B cell (primary cell): ENCODE measurements around the gene TNKS1BP1. TPM values are rescaled to one million over a fixed set of nuclear protein-coding genes. Genes with fewer than 3 reads are reported as not detected.

Experiments
- ATAC-seq: fragments of 200-7000 bp; cut with Tn5 transposase; one replicate; pipeline ENCODE4 v1.10.0; 2021; ENCODE audit warnings: low read depth, mild to moderate bottlenecking, moderate number of reproducible peaks, moderate library complexity
- CTCF ChIA-PET: fragments of 350-600 bp; sonication (Branson Sonifier 250); formaldehyde crosslinking; loops from one replicate; lab custom pipeline; 2021; ENCODE audit warnings: antibody characterized with exemption, inconsistent platforms; lab: Charles Lee
- POLR2A ChIA-PET: fragments of 350-600 bp; sonication (Branson Sonifier 250); formaldehyde crosslinking; loops from one replicate; lab custom pipeline; 2021; ENCODE audit warnings: antibody characterized with exemption; lab: Charles Lee
- DNase-seq: peaks from one replicate; pipeline ENCODE4 v3.0.0; 2013
- H2AFZ ChIP-seq: 2 replicates; pipeline ENCODE4 v1.6.1; 2012; ENCODE audit warnings: mild to moderate bottlenecking, low read depth, low read length; ENCODE audit not compliant: insufficient read depth, poor library complexity, severe bottlenecking
- H3K27ac ChIP-seq, 2 donors: 1 replicate in 1 of 2; 2 replicates in 1 of 2; pipeline ENCODE4 v1.5.1; 2012 to 2013; ENCODE audit warnings: low read length in 2 of 2, mild to moderate bottlenecking in 2 of 2, moderate library complexity in 1 of 2
- H3K27me3 ChIP-seq, 4 experiments: fragments of 200-600 bp in 1 of 4; sonication (generic) in 1 of 4; replicated peaks in 1 of 4; 1 replicate in 2 of 4; 2 replicates in 2 of 4; pipeline versions ENCODE4 v1.6.1 to v1.7.0; 2013 to 2016; ENCODE audit warnings: low read length in 3 of 4, mild to moderate bottlenecking in 2 of 4, mixed read lengths in 1 of 4, moderate library complexity in 1 of 4; ENCODE audit not compliant: insufficient read depth in 4 of 4, control insufficient read depth in 3 of 4; ENCODE audit errors: control extremely low read depth in 1 of 4
- H3K36me3 ChIP-seq, 2 experiments: replicated peaks in 1 of 2; 1 replicate in 1 of 2; 2 replicates in 1 of 2; pipeline versions ENCODE4 v1.6.1 to v1.7.1; 2013; ENCODE audit warnings: low read length in 1 of 2; ENCODE audit not compliant: insufficient read depth in 2 of 2, control insufficient read depth in 1 of 2; ENCODE audit errors: control extremely low read depth in 1 of 2, extremely low read depth in 1 of 2
- H3K4me1 ChIP-seq, 2 donors: fragments of 200-600 bp in 1 of 2; sonication (generic) in 1 of 2; 1 replicate in 1 of 2; 2 replicates in 1 of 2; pipeline versions ENCODE4 v1.5.1 to v1.6.1; 2013 to 2017; ENCODE audit warnings: low read length in 2 of 2; ENCODE audit not compliant: control insufficient read depth in 2 of 2, insufficient read depth in 2 of 2
- H3K4me2 ChIP-seq: replicated peaks from 2 replicates; pipeline ENCODE3; 2012; ENCODE audit warnings: mild to moderate bottlenecking, low read depth, low read length; ENCODE audit not compliant: poor library complexity, severe bottlenecking
- H3K4me3 ChIP-seq, 5 experiments: fragments of 200-600 bp in 1 of 5; sonication (generic) in 1 of 5; 1 replicate in 3 of 5; 2 replicates in 2 of 5; pipeline versions ENCODE4 v1.5.1 to v1.7.0; 2011 to 2016; ENCODE audit warnings: low read length in 4 of 5, mild to moderate bottlenecking in 4 of 5, low read depth in 2 of 5, control low read depth in 1 of 5, moderate library complexity in 1 of 5; ENCODE audit not compliant: insufficient read depth in 1 of 5; ENCODE audit errors: control extremely low read depth in 1 of 5, extremely low read depth in 1 of 5
- H3K79me2 ChIP-seq: fragments of 200-600 bp; sonication (generic); one replicate; pipeline ENCODE4 v1.6.0; 2016; ENCODE audit warnings: low read length; ENCODE audit not compliant: control insufficient read depth, insufficient read depth
- H3K9ac ChIP-seq: fragments of 200-600 bp; sonication (generic); 2 replicates; pipeline ENCODE4 v1.6.1; 2017; ENCODE audit warnings: mild to moderate bottlenecking, low read length, moderate library complexity
- H3K9me3 ChIP-seq, 3 donors: one replicate each; pipeline versions ENCODE4 v1.6.1 to v1.7.1; 2013; ENCODE audit warnings: low read length in 2 of 3; ENCODE audit not compliant: control insufficient read depth in 2 of 3, insufficient read depth in 1 of 3; ENCODE audit errors: control extremely low read depth in 1 of 3
- H4K20me1 ChIP-seq: 2 replicates; pipeline ENCODE4 v1.6.0; 2012; ENCODE audit warnings: mild to moderate bottlenecking, low read length; ENCODE audit not compliant: insufficient read depth, control insufficient read depth, poor library complexity, severe bottlenecking
- H3K27ac Mint-ChIP-seq: one replicate; pipeline ENCODE4 v1.8.0; 2021; ENCODE audit warnings: mixed read lengths
- H3K27me3 Mint-ChIP-seq: one replicate; pipeline ENCODE4 v1.8.0; 2021; ENCODE audit warnings: mixed read lengths
- H3K4me1 Mint-ChIP-seq: one replicate; pipeline ENCODE4 v1.8.0; 2021; ENCODE audit warnings: mixed read lengths
- H3K4me3 Mint-ChIP-seq: one replicate; pipeline ENCODE4 v1.8.0; 2021; ENCODE audit warnings: mixed read lengths
- H3K9me3 Mint-ChIP-seq: one replicate; pipeline ENCODE4 v1.8.0; 2022; ENCODE audit warnings: mixed read lengths; ENCODE audit not compliant: insufficient read depth
- CTCF ChIP-seq: fragments of 200-600 bp; IDR thresholded peaks from one replicate; pipeline ENCODE4 v1.8.0; 2022; ENCODE audit warnings: antibody characterized with exemption, mild to moderate bottlenecking
- EZH2 ChIP-seq: IDR thresholded peaks from 2 replicates; pipeline ENCODE4 v1.6.1; 2012; ENCODE audit warnings: borderline replicate concordance, low read depth, mild to moderate bottlenecking, moderate library complexity, low read length; ENCODE audit not compliant: insufficient read depth, poor library complexity, severe bottlenecking
- whole genome bisulfite sequencing: methylation state at CpG from one replicate; pipeline ENCODE4 v1.1.5; 2013; ENCODE audit warnings: missing lambda C conversion rate; ENCODE audit not compliant: insufficient coverage; 5-methylcytosine and 5-hydroxymethylcytosine counted together
- intact Hi-C: fragments of 100-400 bp; cut with micrococcal nuclease; formaldehyde crosslinking; loops from one replicate; pipeline ENCODE4 v1.10.0; 2022
- polyA plus RNA-seq: library from polyadenylated mRNA; depleted of rRNA; stranded (reverse); fragments of >200 nt; gene quantifications from 2 replicates; pipeline ENCODE4 v1.2.3, GENCODE V29; 2012
- total RNA-seq, 2 donors: library from RNA; stranded (reverse); fragments of 120-200 nt in 1 of 2; gene quantifications; 1 replicate in 1 of 2; 2 replicates in 1 of 2; pipeline versions ENCODE4 v1.2.3 to v1.2.4, GENCODE V29; 2013 to 2022

TNKS1BP1 gene
- total and polyA plus RNA-seq, 2 donors (not counting 1 experiment from before 2014, with no cell fraction given) = 2.2 to 12.2 TPM

GRCh38 chr11:57288771-57289579 lies 35.8 kb downstream of the TNKS1BP1 start:
- Histone ChIP-seq H3K27me3 (peaks cover 0 to 14% (median 4%) of the 10 kb centered on the region in 4 experiments), H3K27ac (no peak overlapping the region), H3K79me2 (no peaks in the 10 kb centered on the region), H3K9me3 (no peaks in the 10 kb centered on the region), H3K4me2 (no peak overlapping the region), H3K4me1 (no peaks in the 10 kb centered on the region), H2AFZ (no peak overlapping the region), H3K9ac (no peak overlapping the region), H4K20me1 (no peaks in the 10 kb centered on the region), H3K4me3 (no peak overlapping the region), H3K36me3 (no peaks in the 10 kb centered on the region)
- peaks cover 28% of the 10 kb centered on the region for H3K27me3 Mint-ChIP-seq
- H3K27ac Mint-ChIP-seq = no peak overlapping the region
- H3K9me3 Mint-ChIP-seq = no peaks in the 10 kb centered on the region
- ChIA-PET CTCF (no interaction called here), POLR2A (no interaction called here)
- WGBS = 25% methylated on average over 10 of the region's 11 CpGs
- intact Hi-C loops = no loop called here
- DNase-seq (no peak), ATAC-seq (no peak)
- TF ChIP-seq CTCF (no peak), EZH2 (no peak)
- no peak overlapping the region for H3K4me3 Mint-ChIP-seq
- no peaks in the 10 kb centered on the region for H3K4me1 Mint-ChIP-seq

GRCh38 chr11:57287884-57288283 lies 36.9 kb downstream of the TNKS1BP1 start:
- DNase-seq (no peak), ATAC-seq (no peak)
- Mint-ChIP-seq H3K27ac (no peak overlapping the region), H3K4me3 (no peak overlapping the region), H3K9me3 (no peaks in the 10 kb centered on the region), H3K4me1 (no peaks in the 10 kb centered on the region), H3K27me3 (peaks cover 28% of the 10 kb centered on the region)
- Histone ChIP-seq H3K9ac (no peak overlapping the region), H3K4me2 (no peak overlapping the region), H4K20me1 (no peaks in the 10 kb centered on the region), H3K27ac (no peak overlapping the region), H3K79me2 (no peaks in the 10 kb centered on the region), H3K9me3 (no peaks in the 10 kb centered on the region), H2AFZ (no peak overlapping the region), H3K27me3 (peaks cover 0 to 14% (median 4%) of the 10 kb centered on the region in 4 experiments), H3K4me3 (no peak overlapping the region), H3K36me3 (no peaks in the 10 kb centered on the region), H3K4me1 (no peaks in the 10 kb centered on the region)
- TF ChIP-seq EZH2 (no peak), CTCF (no peak)
- POLR2A ChIA-PET = no interaction called here
- CTCF ChIA-PET = no interaction called here
- intact Hi-C loops = no loop called here
- WGBS = 82% methylated on average over 2 of the region's 3 CpGs
